ENCODE data around the gene OR5K1.
A peak's percentile ranks its signal among the peaks of the same experiment; 100 is the strongest.

Gene OR5K1

GRCh38 chr3:98450372-98450771 lies 12.6 kb upstream of the OR5K1 start:
- TF ChIP-seq CTCF (IDR thresholded peaks at IDR 0.05; ENCODE audit: insufficient read depth, low read depth, low read length, missing control alignments): no peak
- H3K4me3 ChIP-seq (ENCODE audit: low read length): no peak overlapping the region
- DNase-seq (ENCODE audit: low read depth): no peak

GRCh38 chr3:98453827-98454226 lies 9.2 kb upstream of the OR5K1 start:
- no peak for TF ChIP-seq CTCF (IDR thresholded peaks at IDR 0.05; ENCODE audit: insufficient read depth, low read depth, low read length, missing control alignments)
- no peak for DNase-seq (ENCODE audit: low read depth)

GRCh38 chr3:98454929-98455328 lies 8.1 kb upstream of the OR5K1 start:
- peak; percentile 54 for DNase-seq (ENCODE audit: low read depth)
- TF ChIP-seq CTCF (IDR thresholded peaks at IDR 0.05; ENCODE audit: insufficient read depth, low read depth, low read length, missing control alignments): no peak
- no peak overlapping the region for H3K4me3 ChIP-seq (ENCODE audit: low read length)

More at GRCh38 chr3:98453827-98454226, 9.2 kb upstream of the OR5K1 start:
- no peak overlapping the region for H3K4me3 ChIP-seq (ENCODE audit: low read length)

- DNase-seq (ENCODE audit: low read depth): no peak
- no peak overlapping the region for H3K4me3 ChIP-seq (ENCODE audit: low read length)
- TF ChIP-seq CTCF (IDR thresholded peaks at IDR 0.05; ENCODE audit: insufficient read depth, low read depth, low read length, missing control alignments): peak; percentile 4
These were observed 5.5 kb upstream of the OR5K1 start for GRCh38 chr3:98457543-98457942.

GRCh38 chr3:98460220-98460619 lies 2.8 kb upstream of the OR5K1 start:
- H3K4me3 ChIP-seq (ENCODE audit: low read length): no peak overlapping the region
- DNase-seq (ENCODE audit: low read depth): no peak
- TF ChIP-seq CTCF (IDR thresholded peaks at IDR 0.05; ENCODE audit: insufficient read depth, low read depth, low read length, missing control alignments): no peak

GRCh38 chr3:98482717-98483482 lies 19.9 kb downstream of the OR5K1 start:
- no peak overlapping the region for H3K4me3 ChIP-seq (ENCODE audit: low read length)
- TF ChIP-seq CTCF (IDR thresholded peaks at IDR 0.05; ENCODE audit: insufficient read depth, low read depth, low read length, missing control alignments): no peak

GRCh38 chr3:98483626-98484025 lies 20.6 kb downstream of the OR5K1 start:
- H3K4me3 ChIP-seq (ENCODE audit: low read length): no peak overlapping the region
- peak; percentile 16 for DNase-seq (ENCODE audit: low read depth)
- no peak for TF ChIP-seq CTCF (IDR thresholded peaks at IDR 0.05; ENCODE audit: insufficient read depth, low read depth, low read length, missing control alignments)

More at GRCh38 chr3:98482717-98483482, 19.9 kb downstream of the OR5K1 start:
- DNase-seq (ENCODE audit: low read depth): peak; percentile 90
